ENCODE data around the gene REM2.

Gene REM2

DNA sequence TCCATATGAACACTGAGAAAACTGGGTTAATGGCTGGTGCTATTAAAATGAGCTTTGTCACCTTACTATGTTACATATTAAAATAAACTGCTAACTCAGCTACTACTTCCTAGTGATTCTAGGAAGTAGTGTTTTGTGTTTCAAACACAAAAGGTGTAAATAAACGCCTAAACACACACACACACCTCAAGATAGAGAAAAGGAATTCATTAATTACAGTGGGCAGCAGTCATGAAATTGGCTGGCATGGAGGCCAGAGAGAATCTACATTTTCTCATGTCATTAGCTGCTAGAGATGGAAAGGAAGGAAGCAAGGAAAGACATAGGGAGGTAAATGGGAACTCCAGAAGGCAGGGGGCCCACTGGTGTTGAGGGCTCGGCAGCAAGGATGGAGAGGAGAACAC, 46.9 kb downstream of the REM2 start:
- DNase-seq (ENCODE audit: low read depth) = no peak

DNA sequence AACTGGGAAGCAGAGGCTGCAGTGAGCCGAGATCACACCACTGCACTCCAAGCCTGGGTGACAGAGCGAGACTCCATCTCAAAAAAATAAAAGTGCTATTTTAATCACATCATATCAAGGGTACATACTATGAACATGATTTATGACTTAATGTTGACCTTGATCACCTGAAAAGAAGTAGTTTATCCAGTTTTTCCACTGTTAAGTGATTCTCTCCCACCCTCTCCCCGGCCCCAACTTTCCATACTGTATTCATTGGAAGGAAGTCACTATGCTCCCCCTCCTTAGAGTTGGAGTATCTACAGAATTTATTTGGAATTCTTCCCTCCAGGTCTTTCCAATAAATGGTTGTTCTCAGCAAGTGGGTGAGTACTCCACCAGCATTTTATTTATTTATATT, 49.1 kb downstream of the REM2 start:
- DNase-seq (ENCODE audit: low read depth) = no peak

DNA sequence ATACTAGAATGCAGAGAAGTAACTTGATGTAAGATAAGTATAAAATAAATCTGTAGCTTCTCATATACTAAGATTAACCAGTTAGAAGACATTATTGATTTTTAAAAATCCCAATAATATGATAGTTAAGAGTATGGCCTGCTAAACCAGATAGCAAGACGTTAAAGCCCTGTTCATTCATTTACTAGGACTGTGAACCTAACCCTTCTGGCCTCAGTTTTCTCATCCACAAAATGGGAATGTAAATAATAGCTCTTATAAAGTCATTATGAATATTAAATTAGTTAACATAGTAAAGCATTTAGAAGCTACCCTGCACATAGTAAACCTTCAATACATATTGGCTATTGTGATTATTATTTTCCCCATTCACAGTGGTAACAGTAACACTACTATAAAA, 52.1 kb downstream of the REM2 start:
- no peak for DNase-seq (ENCODE audit: low read depth)
